ENCODE results near the gene RPA3.

- TF ChIP-seq CTCF (IDR thresholded peaks at IDR 0.05 in 2 of 3, conservative IDR thresholded peaks at IDR 0.05 in 1 of 3; ENCODE audit: borderline replicate concordance in 1 of 3, insufficient read depth in 1 of 3, low read depth in 2 of 3, low read length in 2 of 3): no peak
- no peak for TF ChIP-seq POLR2A (IDR thresholded peaks at IDR 0.05; ENCODE audit: borderline replicate concordance, extremely low read depth, insufficient read depth, insufficient read length)
- TF ChIP-seq ZBTB33 (IDR thresholded peaks at IDR 0.05; ENCODE audit: extremely low read depth, insufficient replicate concordance, low read length): no peak
- TF ChIP-seq REST (IDR thresholded peaks at IDR 0.05; ENCODE audit: low read depth): no peak
- no peak for TF ChIP-seq CEBPB (IDR thresholded peaks at IDR 0.05; ENCODE audit: low read depth)
- TF ChIP-seq POLR2AphosphoS5 (IDR thresholded peaks at IDR 0.05; ENCODE audit: low read depth, low read length): no peak
- TF ChIP-seq ELF1 (IDR thresholded peaks at IDR 0.05; ENCODE audit: borderline replicate concordance, low read depth): no peak
- TF ChIP-seq CBX3 (IDR thresholded peaks at IDR 0.05; ENCODE audit: low read depth): no peak
- no peak for TF ChIP-seq TCF7L2 (IDR thresholded peaks at IDR 0.05; ENCODE audit: borderline replicate concordance, extremely low read depth, insufficient read depth, insufficient read length)
- TF ChIP-seq ATF3 (IDR thresholded peaks at IDR 0.05): no peak
- TF ChIP-seq, protein P1, sequence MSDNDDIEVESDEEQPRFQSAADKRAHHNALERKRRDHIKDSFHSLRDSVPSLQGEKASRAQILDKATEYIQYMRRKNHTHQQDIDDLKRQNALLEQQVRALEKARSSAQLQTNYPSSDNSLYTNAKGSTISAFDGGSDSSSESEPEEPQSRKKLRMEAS (IDR thresholded peaks at IDR 0.05): no peak
Observed at GRCh38 chr7:7698930-7699329, 19.5 kb downstream of the RPA3 start.

Data from HCT116 (cell line).